ENCODE results near the gene KHDC1. TPM values are rescaled to one million over a fixed set of nuclear protein-coding genes. Genes with fewer than 3 reads are reported as not detected.
"Not testable (repeated sequence)": the region's sequence is repeated elsewhere in the genome, so short reads cannot be mapped to it uniquely, and the experiment has no call there.

KHDC1 gene
- total RNA-seq (1 to 10 TPM in 3 of 4 donors, under 1 TPM in 1; 0.95 to 2.1 (median 1.4) TPM), polyA plus RNA-seq (1 to 10 TPM in 2 of 3 donors, not detected in 1; 1.2 to 2.0 TPM)

DNA sequence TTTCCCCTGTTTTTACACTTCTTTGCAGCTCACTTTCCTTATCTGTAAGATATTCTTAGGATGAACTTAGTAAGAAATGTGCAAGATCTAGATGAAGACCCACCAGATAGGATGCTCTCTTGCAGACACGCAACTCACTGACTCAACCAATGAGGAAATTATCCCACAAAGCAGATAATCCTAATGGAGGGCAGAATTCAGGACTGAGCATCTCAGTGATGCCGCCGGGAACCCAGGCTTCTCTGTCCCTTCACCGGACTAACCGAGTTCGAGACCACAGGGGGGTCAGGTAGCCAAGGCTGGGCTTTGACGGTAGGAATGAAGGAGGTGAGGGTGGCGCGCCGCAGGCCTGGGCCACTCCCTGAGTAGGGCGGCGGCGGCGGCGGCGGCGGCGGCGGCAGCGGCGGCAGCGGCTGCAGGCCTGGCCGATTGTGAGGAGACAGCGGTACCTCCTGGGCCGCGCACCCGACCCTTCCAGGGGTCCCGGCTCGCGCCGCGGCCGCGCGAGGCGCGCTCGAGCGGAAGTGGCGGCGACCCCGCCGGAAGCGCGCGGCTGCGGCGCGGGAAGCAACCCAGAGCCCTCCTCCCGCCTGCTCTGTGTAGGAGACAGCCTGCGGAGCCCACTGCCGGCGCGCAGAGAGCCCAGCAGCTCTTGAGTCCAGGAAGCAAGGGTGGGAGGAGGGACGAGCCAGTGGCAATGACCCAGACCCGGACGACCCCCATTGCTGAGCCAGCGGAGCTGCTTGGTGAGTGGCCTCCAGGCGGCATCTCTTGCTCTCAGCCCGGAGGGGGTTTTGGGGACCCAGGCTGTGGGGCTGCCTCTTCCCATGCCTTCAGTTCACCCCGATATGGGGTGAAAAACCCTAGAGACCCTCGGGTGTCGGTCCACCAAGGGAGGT is at the start of gene KHDC1:
TSS of gene KHDC1 (minus strand) at position 526 of the 899 bp plus-strand sequence. CDS start 20,679 bp downstream, outside the sequence.
- DNase-seq, result peak; percentile 67
- intact Hi-C loops (cut with DNase I), result no loop called here
- H3K9me3 ChIP-seq, result no peaks in the 10 kb centered on the region

DNA sequence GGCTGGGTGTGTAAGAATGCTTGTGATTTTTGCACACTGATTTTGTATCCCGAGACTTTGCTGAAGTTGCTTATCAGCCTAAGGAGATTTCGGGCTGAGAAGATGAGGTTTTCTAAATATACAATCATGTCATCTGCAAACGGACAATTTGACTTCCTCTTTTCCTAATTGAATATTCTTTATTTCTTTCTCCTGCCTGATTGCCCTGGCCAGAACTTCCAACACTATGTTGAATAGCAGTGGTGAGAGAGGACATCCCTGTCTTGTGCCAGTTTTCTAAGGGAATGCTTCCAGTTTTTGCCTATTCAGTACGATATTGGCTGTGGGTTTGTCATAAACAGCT is 47.5 kb upstream of the KHDC1 start:
- H3K9me3 ChIP-seq; DNase-seq; intact Hi-C loops (cut with DNase I); H3K36me3 ChIP-seq: not testable (repeated sequence)
- 8 to 12% methylated on average over 4 of the region's 4 CpGs for WGBS, 2 donors
- Histone ChIP-seq H3K27ac (peak overlapping the region in 3 of 4 donors; percentile 48 to 66 (median 54)), H3K4me3 (peak overlapping the region; percentile 48 to 59 (median 56)), H3K27me3 (peaks cover 4 to 13% (median 9%) of the 10 kb centered on the region in 3 donors), H3K4me1 (peaks cover 0 to 22% (median 14%) of the 10 kb centered on the region in 4 donors)

More for the DNA sequence above, at the start of gene KHDC1:
- WGBS, 2 donors, result 2 to 3% methylated on average over 63 of the region's 63 CpGs
- TF ChIP-seq POLR2AphosphoS5 (IDR thresholded peaks at IDR 0.05), result peak in 1 of 4 donors; percentile 9
- no peak for TF ChIP-seq EP300 (IDR thresholded peaks at IDR 0.05)
- TF ChIP-seq POLR2A (IDR thresholded peaks at IDR 0.05), result no peak
- no peak for TF ChIP-seq CTCF (IDR thresholded peaks at IDR 0.05)
- peak within 1 kb of the TSS; percentile 50 to 89 (median 70) for H3K4me3 ChIP-seq
- H3K27ac ChIP-seq, result peak within 1 kb of the TSS; percentile 46 to 77 (median 68)
- no peaks in the 10 kb centered on the region for H3K27me3 ChIP-seq
- no peaks in the 10 kb centered on the region for H3K36me3 ChIP-seq
- H3K4me1 ChIP-seq, result peaks cover 0 to 13% (median 10%) of the 10 kb centered on the region in 4 donors

- Histone ChIP-seq H3K9me3 (no peaks in the 10 kb centered on the region), H3K27me3 (peaks cover 2 to 8% (median 4%) of the 10 kb centered on the region in 3 donors), H3K4me1 (peaks cover 0 to 20% (median 12%) of the 10 kb centered on the region in 4 donors), H3K36me3 (no peaks in the 10 kb centered on the region), H3K4me3 (peak overlapping the region; percentile 48 to 59 (median 56)), H3K27ac (peak overlapping the region; percentile 48 to 66 (median 56))
- intact Hi-C loops (cut with DNase I), result no loop called here
- 0 to 1% methylated on average over 59 of the region's 59 CpGs for WGBS, 2 donors
- TF ChIP-seq POLR2AphosphoS5 (IDR thresholded peaks at IDR 0.05) (peak in 2 of 4 donors; percentile 10 to 47), EP300 (IDR thresholded peaks at IDR 0.05) (no peak), CTCF (IDR thresholded peaks at IDR 0.05) (peak in 1 of 4 experiments; percentile 19)
- peak; percentile 69 for DNase-seq
Observed at GRCh38 chr6:73309785-73310502, 46.9 kb upstream of the KHDC1 start.

DNA sequence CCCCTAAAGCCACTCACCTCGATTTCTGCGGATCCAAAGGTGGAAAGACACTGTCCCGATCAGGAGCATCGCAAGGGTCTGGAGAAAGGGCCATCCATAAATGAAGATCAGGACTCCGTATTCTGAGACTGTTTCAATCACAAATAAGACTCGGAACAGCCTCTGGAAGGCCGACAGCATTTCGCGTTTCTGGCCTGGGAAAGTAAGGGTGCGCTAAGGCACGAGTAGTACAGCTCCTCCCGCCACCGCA is 46.5 kb upstream of the KHDC1 start:
- no peak for DNase-seq
- Histone ChIP-seq H3K27ac (peak overlapping the region in 3 of 4 donors; percentile 54 to 66 (median 57)), H3K27me3 (peaks cover 0 to 3% (median 0%) of the 10 kb centered on the region in 3 donors), H3K36me3 (no peaks in the 10 kb centered on the region), H3K4me3 (peak overlapping the region; percentile 48 to 59 (median 56)), H3K9me3 (no peaks in the 10 kb centered on the region), H3K4me1 (peaks cover 0 to 16% (median 10%) of the 10 kb centered on the region in 4 donors)
- 5 to 12% methylated on average over 13 of the region's 13 CpGs for WGBS, 2 donors
- intact Hi-C loops (cut with DNase I), result no loop called here
- no peak for TF ChIP-seq CTCF (IDR thresholded peaks at IDR 0.05)
- no peak for TF ChIP-seq EP300 (IDR thresholded peaks at IDR 0.05)
- no peak for TF ChIP-seq POLR2AphosphoS5 (IDR thresholded peaks at IDR 0.05)
- TF ChIP-seq POLR2A (IDR thresholded peaks at IDR 0.05), result no peak

Data from sigmoid colon (tissue), 7 donors.